ENCODE results near the gene SLC2A11.

DNA sequence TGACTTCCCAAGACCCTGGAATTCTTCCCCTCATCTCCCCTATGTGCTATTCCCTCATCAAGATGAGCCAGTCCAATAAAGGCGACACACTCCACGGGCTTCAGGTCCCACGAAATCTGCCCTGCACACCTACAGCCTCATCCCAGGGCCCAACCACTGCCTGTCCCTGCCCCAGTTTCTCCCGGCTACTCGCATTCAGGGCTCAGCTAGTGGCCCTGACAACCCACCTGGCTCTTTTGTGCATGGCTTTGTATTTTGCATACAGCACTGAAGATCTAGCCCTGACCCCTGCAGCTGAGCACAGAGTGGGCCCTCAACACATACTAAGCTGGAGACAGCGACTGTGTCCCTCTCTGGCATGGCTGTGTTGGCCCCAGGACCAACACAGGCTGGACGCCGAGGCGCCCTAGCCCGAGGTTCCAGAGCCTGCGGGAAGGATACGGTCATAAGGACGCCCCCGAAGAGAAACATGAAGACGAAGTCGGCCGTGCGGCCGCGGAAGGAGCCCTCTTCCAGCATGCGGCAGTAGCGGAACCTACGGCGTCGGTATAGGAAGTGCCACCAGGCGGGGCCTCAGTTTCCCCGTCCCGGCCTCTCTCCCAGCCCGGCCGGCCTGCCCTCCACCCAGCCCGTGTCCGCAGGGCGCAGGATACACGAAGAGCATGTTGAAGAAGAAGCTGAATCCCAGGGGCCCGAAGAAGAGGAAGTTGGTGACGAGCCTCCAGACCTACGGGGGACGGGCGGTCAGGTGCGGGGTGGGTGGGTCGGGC lies 19.6 kb upstream of the SLC2A11 start:
- TF ChIP-seq CTCF (IDR thresholded peaks at IDR 0.05) (no peak), POLR2A (IDR thresholded peaks at IDR 0.05) (no peak)

Data from esophagus squamous epithelium (tissue), 4 donors.